HCT116 (cell line): Measurements from ENCODE around the gene PRLHR.

Source experiments
- CEBPB ChIP-seq: IDR thresholded peaks from 2 replicates; pipeline ENCODE4 v1.6.1; 2012; ENCODE audit warnings: low read depth
- EGR1 ChIP-seq: IDR thresholded peaks from 2 replicates; pipeline ENCODE4 v1.6.1; 2012; ENCODE audit warnings: low read depth
- EZH2 ChIP-seq: fragments of 200-600 bp; sonication (generic); IDR thresholded peaks from 2 replicates; pipeline ENCODE4 v1.6.1; 2017; ENCODE audit warnings: antibody characterized with exemption, mixed run types
- POLR2A ChIP-seq: IDR thresholded peaks from 2 replicates; pipeline ENCODE4 v1.7.0; 2011; ENCODE audit warnings: borderline replicate concordance; ENCODE audit not compliant: insufficient read depth, insufficient read length; ENCODE audit errors: extremely low read depth
- RAD21 ChIP-seq: IDR thresholded peaks from 2 replicates; pipeline ENCODE4 v1.6.1; 2012; ENCODE audit warnings: low read depth, mild to moderate bottlenecking
- TCF7L2 ChIP-seq: IDR thresholded peaks from 2 replicates; pipeline ENCODE4 v1.7.0; 2011; ENCODE audit warnings: borderline replicate concordance, inconsistent platforms; ENCODE audit not compliant: insufficient read depth, insufficient read length; ENCODE audit errors: extremely low read depth
- YY1 ChIP-seq: IDR thresholded peaks from 2 replicates; pipeline ENCODE4 v1.6.1; 2011; ENCODE audit warnings: low read length, low read depth, moderate library complexity, mild to moderate bottlenecking; ENCODE audit not compliant: insufficient replicate concordance; ENCODE audit errors: extremely low read depth
- TF ChIP-seq, protein P1 (sequence below), 3 experiments: fragments of 200-600 bp in 1 of 3; sonication (generic) in 1 of 3; IDR thresholded peaks in 2 of 3; conservative IDR thresholded peaks in 1 of 3; 2 replicates each; pipeline ENCODE4 v1.5.1; 2012 to 2017; ENCODE audit warnings: low read depth in 2 of 3, low read length in 2 of 3, antibody characterized with exemption in 1 of 3, borderline replicate concordance in 1 of 3, control low read depth in 1 of 3, mild to moderate bottlenecking in 1 of 3, mixed read lengths in 1 of 3, mixed run types in 1 of 3, moderate library complexity in 1 of 3; ENCODE audit not compliant: insufficient read depth in 1 of 3

DNA sequence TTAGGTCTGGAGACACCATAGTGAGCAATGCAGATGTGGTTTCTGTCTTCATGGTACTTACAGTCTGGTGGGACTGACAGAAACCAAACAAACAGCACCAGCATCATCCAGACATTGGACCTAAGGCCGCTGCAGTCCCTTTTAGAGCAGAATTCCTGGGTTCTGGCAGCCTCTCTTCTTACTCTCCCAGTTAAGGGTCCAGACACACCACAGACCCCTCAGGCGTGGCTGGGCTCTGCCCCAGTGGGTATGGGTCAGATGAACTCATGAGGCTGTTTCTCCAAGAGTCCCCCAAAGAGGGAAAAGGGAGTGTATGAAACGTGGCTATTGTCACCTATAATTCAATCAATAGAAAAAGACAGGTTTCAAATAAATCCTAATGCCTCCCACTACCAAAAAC, 31.3 kb downstream of the PRLHR start:
- TF ChIP-seq, protein P1, sequence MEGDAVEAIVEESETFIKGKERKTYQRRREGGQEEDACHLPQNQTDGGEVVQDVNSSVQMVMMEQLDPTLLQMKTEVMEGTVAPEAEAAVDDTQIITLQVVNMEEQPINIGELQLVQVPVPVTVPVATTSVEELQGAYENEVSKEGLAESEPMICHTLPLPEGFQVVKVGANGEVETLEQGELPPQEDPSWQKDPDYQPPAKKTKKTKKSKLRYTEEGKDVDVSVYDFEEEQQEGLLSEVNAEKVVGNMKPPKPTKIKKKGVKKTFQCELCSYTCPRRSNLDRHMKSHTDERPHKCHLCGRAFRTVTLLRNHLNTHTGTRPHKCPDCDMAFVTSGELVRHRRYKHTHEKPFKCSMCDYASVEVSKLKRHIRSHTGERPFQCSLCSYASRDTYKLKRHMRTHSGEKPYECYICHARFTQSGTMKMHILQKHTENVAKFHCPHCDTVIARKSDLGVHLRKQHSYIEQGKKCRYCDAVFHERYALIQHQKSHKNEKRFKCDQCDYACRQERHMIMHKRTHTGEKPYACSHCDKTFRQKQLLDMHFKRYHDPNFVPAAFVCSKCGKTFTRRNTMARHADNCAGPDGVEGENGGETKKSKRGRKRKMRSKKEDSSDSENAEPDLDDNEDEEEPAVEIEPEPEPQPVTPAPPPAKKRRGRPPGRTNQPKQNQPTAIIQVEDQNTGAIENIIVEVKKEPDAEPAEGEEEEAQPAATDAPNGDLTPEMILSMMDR (IDR thresholded peaks at IDR 0.05 in 2 of 3, conservative IDR thresholded peaks at IDR 0.05 in 1 of 3; ENCODE audit: borderline replicate concordance in 1 of 3, insufficient read depth in 1 of 3, low read depth in 2 of 3, low read length in 2 of 3): no peak
- TF ChIP-seq EZH2: no peak
- TF ChIP-seq YY1: no peak
- TF ChIP-seq RAD21: no peak
- no peak for TF ChIP-seq TCF7L2
- TF ChIP-seq POLR2A: no peak
- no peak for TF ChIP-seq CEBPB
- no peak for TF ChIP-seq EGR1
